NCI-H146 treated with DMSO at 0.1 percent for 48 hours (cell line): ENCODE measurements around the gene B3GALNT2.

Experiments used
- DNase-seq: peaks from one replicate; lab custom pipeline; 2025; ENCODE audit not compliant: unreplicated experiment; lab: John Stamatoyannopoulos, UW

Gene B3GALNT2

DNA sequence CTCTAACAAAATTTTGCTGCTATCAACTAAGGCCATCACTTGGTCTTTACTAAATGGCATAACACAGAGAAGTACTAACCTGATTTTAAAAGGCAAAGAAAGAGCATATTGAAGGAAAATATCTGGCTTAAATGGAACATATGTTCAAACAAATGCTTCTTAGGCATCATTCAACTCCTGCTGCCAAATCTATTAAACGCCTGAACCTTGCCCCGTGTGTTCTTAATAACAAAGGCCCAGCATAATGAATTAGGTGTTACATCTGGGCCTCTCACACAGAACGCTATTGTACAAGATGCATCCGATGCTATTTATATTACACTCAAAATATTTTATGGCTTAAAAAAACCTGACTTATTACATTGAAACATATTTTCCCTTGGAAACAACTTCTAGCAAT lies 48.4 kb downstream of the B3GALNT2 start:
- DNase-seq = peak; percentile 23

DNA sequence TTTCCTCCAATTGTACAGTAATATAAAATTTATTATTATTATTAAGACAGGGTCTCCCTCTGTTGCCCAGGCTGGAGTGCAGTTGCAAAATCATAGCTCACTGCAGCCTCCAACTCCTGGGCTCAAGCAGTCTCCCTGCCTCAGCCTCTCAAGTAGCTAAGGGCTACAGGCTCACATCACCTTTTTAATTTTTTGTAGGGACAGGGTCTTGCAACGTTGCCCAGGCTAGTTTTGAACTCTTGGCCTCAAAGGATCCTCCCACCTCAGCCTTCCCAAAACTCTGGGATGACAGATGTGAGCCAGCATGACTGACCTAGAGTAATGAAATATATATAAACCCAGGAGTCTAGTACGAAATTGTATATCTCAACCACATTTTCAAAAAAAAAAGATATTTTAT lies 49.2 kb downstream of the B3GALNT2 start:
- DNase-seq = no peak

DNA sequence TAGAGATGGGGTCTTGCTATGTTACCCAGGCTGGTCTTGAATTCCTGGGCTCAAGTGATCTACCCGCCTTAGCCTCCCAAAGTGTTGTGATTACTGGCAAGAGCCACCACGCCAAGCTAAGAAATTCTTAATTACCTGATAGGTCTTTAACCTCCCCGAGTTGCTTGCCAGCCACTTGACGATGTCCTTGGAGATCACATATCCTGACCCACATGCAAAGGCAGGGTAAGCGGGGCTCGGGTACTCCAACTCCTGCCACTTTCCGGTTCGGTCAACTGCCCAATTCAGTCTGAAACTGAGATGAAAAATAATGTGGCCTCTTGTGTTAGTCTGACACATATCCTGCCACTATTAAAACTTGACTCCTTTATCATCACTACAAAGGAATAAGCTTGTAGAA lies 50.2 kb downstream of the B3GALNT2 start:
- no peak for DNase-seq

DNA sequence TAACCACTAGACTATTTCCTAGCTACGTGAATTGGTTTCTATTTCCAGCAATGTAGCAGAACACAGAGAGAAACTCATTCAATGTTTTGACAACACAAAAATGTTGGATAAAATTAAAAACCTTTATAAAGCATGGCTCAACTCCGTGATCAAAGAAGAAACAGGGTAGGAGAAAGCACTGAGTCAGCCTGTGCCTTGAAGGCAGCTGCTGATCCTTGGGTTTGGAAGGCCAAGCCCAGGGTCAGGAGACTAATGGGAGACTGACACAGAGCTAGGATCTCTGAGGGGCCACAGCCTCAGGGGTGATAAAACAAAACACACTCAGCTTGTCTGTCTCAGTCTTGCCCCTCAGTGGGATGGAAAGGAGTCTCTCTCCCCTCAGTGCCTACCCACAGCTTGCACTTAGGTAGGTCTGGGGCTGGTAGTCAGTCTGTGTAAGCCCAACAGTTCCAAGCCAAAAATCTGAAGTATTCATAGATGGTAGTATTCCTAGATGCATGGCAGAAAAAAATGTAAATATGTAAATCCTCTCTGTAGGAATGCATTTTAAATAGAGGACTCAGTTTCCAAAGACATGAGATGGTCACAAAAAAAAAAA lies 53.3 kb downstream of the B3GALNT2 start:
- no peak for DNase-seq

DNA sequence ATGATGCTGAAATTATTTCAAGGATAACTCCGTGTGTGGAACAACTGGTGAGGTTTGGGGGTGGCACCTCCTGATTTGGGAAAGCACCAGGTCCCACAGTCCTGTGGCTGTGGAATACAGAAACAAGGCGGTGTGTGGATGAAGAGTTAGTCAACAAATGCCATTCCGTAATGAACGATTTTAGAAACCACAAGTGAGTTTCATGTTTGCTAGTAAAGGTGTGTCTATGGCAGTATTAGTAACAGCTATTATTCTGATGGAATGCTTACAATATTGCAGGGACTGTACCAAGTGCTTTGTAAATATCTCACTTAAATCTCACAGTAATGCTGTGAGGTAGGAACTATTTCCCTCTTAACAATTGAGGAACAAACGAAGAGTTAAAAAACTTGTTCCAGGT lies 53.8 kb downstream of the B3GALNT2 start:
- DNase-seq = no peak

GRCh38 chr1:235448616-235449015 lies 55.6 kb downstream of the B3GALNT2 start:
- DNase-seq = no peak

DNA sequence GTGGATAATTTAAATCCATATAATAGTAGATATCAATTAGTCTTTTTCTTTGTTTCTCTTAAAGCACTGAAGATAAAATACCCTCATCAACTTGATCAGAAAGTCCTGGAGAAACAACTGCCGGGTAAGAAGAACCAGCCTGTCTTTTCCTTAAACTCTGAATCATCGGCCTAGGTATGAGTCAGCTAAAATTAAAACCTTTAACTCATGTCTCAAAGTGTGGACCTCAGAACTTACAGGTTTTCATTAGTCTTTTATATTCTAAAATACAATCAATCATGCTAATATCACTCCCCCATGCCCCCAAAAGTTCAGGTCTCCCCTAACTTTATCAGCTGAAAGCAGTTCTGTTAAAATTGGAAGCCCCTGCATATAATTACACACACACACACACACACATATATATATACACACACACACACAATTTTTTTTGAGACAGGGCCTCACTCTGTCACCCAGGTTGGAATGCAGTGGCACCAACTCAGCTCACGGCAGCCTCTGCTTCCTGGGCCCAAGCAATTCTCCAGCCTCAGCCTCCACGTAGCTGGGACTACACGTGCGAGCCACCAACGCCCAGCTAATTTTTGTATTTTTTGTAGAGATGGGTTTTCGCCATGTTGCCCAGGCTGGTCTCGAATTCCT lies 61.3 kb downstream of the B3GALNT2 start:
- DNase-seq = no peak

DNA sequence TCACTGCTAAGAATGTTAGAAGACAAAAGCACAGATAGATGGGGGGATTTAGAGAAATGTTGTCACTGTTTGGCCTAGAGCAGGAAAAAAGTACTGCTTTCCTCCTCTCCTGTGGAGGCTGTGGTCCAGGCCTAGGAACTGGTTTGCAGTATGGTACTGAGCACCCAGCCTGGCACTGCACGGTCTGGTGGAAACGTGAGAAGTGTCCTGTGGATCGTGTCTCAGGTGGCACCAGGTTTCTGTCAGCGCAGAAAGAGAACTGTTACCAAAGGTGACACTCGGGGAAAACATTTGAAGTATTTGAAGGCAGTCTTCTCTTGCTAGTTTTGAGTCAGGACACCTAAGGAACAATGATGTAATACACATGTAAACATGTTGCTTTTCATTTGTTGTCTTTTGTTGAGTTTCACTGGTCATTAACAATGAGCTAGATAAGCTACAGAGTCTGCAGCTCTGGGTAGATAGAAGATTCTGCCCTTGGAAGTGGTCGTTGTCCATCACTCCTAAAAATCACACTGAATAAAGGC lies 63.0 kb downstream of the B3GALNT2 start:
- no peak for DNase-seq

DNA sequence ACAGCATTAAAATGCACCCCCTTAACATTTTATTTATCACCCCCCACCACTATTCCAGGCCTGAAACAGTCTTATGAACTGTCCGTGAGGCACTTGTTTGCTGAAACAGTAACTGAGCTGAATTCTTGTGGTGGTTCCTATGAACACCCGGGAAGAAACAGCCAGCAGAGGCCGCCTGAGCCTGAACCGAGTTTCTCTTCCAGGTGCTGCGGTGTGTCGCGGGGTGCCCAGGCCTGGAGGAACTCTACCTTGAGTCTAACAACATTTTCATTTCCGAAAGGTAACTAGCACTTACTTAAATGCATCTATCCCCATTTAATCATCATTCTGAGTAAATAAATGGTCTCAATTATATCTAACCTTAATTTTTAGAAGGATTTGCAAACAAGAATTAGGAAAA lies 70.3 kb downstream of the B3GALNT2 start:
- DNase-seq = no peak

- DNase-seq = no peak
These were observed 73.3 kb downstream of the B3GALNT2 start for GRCh38 chr1:235430991-235431390.

- no peak for DNase-seq
These were observed 75.1 kb downstream of the B3GALNT2 start for GRCh38 chr1:235429143-235429542.

GRCh38 chr1:235427447-235427846 lies 76.8 kb downstream of the B3GALNT2 start:
- DNase-seq = no peak

- no peak for DNase-seq
These were observed 77.6 kb downstream of the B3GALNT2 start for GRCh38 chr1:235426680-235427079.

- no peak for DNase-seq
These were observed 78.1 kb downstream of the B3GALNT2 start for GRCh38 chr1:235426143-235426542.

DNA sequence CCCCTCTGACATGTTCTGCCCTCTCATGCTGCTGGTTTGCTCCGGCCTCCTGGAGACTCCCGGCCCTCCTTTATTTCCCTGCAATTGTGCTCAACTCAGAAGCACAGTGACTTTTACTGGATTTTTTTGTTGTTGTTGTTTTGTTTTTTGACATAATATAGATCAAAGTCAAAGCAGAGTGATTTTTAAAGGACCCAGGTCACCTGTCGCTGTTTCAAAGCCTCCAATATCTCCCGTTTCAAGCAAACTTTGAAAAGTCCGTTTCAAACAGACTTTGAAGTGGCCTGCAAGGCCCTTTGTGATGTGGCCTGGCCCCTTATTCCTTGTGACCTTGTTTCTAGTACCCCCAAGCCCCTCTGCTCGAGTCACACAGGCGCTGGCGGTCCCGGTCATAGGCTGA lies 78.9 kb downstream of the B3GALNT2 start:
- no peak for DNase-seq

- no peak for DNase-seq
These were observed 80.2 kb downstream of the B3GALNT2 start for GRCh38 chr1:235424092-235424491.

DNA sequence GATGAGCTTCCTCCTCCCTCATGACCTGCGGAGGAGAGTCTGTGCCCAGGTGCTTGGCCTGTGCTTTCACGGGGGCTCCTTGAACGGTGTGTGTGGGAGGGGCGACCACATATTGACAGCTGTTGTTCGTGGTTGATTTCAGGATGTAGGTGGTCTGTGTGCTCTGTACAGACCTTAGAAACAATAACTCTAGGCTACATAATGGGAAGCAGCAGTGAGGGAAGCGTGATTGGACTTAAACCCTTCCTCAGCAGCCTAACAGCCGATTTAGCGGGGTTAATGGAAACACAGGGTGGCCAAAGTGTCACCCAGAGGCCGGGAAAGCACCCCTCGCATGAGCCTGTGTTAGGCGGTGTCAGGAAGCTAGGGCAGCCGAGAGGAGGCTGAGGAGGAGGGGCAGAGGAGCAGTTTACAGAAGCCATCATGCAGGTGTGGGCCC lies 81.0 kb downstream of the B3GALNT2 start:
- DNase-seq = no peak

GRCh38 chr1:235421751-235422150 lies 82.5 kb downstream of the B3GALNT2 start:
- no peak for DNase-seq

DNA sequence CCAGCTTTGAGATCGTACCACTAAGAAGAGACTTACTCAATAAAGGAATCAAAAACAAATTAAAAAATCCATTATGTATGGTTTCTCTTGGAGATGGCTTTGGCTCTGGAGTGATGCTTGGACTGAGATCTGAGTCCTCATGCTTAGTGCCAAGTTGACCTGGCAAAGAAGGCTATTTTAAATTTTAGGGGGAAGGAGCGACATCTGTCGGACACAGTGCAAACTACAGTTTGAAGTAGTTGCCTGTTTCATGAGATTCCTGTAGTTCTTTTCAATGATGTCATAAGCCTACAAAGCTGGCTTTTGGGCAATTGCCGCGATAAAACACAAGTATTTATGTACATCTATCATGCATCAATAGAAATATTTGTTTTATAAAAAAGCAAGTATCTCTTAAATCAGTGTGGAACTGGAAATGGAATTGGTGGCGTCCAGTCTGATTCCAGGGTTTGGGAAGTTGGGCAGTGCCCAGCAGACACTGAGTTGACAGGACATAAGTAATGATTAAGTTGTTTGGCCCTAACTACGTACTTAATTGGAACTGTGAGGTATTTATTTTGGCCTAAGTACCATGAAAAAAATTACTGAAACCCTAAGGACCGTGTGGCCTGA lies 87.1 kb downstream of the B3GALNT2 start:
- DNase-seq = peak; percentile 13

DNA sequence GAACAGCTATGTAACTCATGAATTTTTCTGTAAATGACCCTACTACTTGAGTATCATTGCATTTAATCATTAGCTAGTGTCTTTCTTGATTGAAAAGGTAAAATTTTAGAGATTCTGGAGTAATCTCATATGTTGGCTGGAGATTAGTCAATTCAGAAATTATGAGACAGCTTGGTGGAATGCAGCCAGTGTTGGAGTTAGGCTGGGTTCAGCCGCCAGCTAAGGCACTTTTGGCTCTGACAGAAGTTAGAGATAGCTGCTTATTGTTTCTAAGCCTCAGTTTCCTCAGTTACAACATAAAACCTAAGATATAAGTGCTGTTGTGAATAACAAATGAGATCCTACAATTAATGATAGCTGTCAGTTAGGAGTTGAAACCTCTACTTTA lies 87.6 kb downstream of the B3GALNT2 start:
- no peak for DNase-seq

DNA sequence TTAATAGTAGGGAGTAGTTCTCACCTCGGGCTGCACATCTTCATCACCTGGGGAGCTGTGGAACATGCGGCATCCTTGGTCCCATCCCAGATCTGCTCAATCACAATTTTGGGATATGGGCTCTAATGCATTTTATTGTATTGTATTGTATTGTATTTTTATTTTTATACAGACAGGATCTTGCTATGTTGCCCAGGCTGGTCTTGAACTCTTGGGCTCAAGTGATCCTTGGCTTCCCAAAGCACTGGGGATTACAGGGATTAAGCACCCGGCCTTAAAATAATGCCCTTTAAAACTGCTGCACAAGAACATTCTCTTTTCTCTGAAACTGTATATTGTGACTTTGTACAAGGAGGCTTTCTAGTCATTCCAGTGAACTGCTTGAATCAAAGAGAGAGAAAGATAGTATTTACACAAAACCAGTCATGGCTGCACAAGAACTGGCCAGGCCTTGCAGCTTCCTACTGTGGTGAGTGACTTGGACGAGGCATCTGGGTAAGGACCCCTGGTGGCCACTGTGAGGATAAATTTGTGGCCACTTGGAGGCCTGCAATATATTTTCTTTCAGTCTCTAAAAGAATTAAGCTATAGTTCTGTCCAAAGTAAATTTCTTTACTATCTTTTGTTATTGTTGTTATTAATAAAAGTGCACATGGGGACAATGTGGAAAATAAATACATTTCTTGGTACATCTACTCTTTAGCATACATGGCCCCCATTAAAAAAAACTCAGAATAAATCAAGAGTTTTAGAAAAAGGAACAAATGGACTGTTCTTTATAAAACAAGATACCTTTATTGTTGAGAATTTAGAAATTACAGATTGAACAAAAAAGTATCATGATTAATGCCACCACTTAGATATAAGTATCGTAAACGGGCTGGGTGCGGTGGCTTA lies 89.0 kb downstream of the B3GALNT2 start:
- DNase-seq = peak; percentile 39
